Measurements from ENCODE around the gene NDUFA8.

Gene NDUFA8

DNA sequence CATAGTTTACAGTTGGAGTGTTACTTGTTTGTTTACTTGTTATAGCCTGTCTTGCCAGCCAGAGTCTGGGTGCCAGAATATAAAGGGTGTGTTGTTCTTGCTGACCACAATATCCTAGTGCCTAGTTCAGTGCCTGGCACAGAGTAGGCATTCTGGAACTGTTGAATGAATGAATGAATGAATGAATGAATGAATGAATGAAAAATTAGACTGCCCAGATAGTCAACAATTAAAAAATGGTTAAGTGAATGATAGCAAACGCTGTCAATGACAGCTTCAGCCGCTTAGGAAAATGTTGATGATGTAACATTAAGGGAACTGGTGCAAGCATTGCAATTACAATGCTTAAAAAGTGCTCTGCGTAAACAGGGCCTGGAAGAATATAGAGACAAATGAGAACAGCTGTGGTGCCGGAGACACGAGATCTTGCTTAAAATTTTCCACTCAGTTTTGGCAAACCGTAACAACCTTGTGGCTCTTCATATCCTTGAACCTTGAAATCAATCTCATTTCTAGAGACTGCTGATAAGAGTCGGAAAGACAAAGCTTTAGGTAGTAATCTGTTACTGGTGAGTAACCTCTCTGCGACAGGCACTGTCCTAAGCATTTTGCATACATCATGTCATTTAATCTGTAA is 61.8 kb downstream of the NDUFA8 start:
- DNase-seq, result no peak

DNA sequence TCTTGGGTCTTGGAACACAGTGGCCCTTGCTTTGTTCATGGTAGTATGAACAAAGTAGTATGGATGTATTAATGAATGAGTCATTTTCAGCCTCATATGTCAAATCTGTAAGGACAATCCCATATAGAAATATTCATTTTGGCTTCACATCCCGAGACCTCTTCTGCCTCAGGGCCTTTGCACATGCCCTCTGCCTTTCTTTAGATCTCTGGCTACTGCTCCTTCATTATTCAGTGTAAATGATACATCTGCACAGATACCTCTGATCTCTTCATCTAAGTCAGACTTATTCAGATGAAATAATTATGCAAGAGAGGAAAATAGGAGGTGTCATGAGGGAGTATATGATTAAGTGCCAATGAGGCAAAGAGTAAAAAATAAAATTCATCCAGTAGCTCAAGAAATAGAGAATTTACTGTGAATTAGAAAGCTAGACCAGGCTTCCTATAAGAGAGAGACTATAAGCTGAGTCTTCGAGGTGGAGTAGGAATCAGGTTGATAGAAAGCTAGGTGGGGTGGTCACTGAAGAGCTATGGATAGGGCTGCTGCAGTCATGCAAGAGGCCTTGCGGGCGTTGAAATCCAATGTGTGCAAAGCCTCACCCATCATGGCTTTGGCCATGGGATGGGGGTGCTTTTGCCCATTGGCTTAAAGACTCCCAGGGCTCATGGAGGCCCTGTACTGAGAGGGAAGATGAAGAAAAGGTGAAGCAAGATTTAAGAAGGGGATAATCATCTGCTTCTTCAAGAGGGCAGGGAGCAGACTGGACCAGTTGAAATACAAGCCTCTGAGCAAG is 62.8 kb downstream of the NDUFA8 start:
- DNase-seq, result no peak

DNA sequence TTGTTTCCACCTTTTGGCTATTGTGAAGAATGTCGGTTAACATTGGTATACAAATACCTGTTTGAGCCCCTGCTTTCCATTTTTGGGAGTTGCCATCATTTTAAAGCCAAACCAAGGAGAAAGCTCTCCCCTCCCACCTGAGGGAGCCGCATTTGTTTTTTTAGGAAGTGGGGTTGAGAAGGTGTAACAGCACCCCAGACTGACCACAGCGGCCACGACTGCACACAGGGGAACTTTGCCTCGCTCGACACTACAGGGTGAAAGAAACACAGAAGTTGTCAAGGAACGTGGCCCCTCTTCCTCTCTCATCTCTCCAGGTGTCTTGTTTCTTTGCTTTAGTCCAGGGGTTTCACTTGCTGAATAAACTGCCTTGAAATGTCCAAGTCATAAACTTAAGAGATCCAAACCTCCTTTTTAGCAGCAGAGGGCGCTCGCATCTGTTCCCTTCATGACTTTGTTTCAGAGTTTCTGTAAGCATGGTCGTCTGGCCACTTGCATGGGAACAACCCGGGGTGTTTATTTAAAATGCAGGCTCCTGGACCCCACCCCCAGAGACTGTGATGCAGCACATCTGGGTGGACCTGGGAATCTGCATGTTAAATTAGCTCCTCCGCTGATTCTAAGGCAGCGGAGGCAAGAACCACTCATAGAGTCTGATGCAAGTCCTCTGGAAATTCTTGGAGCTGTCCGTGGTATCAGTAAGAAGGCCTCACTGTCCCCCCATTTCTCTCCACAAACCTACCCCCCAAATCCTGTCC is 64.4 kb downstream of the NDUFA8 start:
- DNase-seq, result no peak
